NB4 (cell line): ENCODE measurements around the gene QSOX2.

Source experiments
- MAX ChIP-seq: IDR thresholded peaks from 2 replicates; pipeline ENCODE4 v1.6.1; 2011; ENCODE audit warnings: low read depth, low read length
- POLR2A ChIP-seq: IDR thresholded peaks from 2 replicates; pipeline ENCODE4 v1.6.1; 2011; ENCODE audit warnings: mild to moderate bottlenecking; ENCODE audit not compliant: insufficient read length; ENCODE audit errors: extremely low read depth
- TF ChIP-seq, protein P1 (sequence below): IDR thresholded peaks from one replicate; pipeline ENCODE4 v1.5.1; 2012; ENCODE audit warnings: low read depth, low read length

DNA sequence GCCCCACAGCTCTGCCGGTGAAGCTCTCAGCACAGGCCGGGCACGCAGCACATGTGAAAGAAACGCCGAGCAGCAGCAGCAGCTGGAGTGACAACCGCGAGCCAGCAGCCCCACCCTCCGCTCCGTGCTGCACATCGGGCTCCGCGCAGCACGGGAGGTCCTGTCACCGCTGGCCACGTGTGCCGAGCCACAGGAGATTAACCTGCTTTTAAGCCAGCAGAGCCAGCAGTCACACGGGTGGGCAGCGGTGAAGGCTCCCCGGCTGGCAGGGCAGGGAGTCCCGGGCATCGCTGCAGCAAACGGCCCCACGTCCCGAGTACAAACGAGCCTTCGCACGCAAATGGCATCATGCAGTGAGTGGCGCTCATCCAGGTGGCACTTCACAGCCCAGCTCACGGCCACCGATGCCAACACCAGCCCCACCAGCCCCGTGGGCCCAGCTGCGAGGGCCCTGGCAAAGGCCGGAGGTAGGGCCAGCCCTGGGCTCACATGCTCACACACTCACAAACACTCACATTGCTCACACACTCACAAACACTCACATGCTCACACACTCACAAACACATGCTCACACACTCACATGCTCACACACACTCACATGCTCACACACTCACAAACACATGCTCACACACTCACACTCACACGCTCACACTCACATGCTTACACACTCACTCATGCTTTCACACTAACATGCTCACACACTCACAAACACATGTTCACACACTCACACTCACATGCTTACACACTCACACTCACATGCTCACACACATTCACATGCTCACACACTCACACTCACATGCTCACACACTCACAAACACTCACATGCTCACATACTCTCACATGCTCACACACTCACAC lies 47.2 kb upstream of the QSOX2 start:
- TF ChIP-seq, protein P1, sequence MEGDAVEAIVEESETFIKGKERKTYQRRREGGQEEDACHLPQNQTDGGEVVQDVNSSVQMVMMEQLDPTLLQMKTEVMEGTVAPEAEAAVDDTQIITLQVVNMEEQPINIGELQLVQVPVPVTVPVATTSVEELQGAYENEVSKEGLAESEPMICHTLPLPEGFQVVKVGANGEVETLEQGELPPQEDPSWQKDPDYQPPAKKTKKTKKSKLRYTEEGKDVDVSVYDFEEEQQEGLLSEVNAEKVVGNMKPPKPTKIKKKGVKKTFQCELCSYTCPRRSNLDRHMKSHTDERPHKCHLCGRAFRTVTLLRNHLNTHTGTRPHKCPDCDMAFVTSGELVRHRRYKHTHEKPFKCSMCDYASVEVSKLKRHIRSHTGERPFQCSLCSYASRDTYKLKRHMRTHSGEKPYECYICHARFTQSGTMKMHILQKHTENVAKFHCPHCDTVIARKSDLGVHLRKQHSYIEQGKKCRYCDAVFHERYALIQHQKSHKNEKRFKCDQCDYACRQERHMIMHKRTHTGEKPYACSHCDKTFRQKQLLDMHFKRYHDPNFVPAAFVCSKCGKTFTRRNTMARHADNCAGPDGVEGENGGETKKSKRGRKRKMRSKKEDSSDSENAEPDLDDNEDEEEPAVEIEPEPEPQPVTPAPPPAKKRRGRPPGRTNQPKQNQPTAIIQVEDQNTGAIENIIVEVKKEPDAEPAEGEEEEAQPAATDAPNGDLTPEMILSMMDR, result no peak
- TF ChIP-seq POLR2A (no peak), MAX (peak; percentile 36; the same call in 1 of the 2 replicates)
